K562 (cell line): Measurements from ENCODE around the gene CUL4B. TPM values are rescaled to one million over a fixed set of nuclear protein-coding genes. Genes with fewer than 3 reads are reported as not detected.

Source experiments
- ARID1B ChIP-seq: fragments of 450-650 bp; IDR thresholded peaks from 2 replicates; pipeline ENCODE4 v1.6.1; 2016; ENCODE audit warnings: antibody characterized with exemption, mild to moderate bottlenecking, inconsistent platforms
- BRCA1 ChIP-seq, 2 experiments: fragments of 450-650 bp in 1 of 2; sonication (generic) in 1 of 2; formaldehyde crosslinking in 1 of 2; IDR thresholded peaks; 2 replicates each; pipeline versions ENCODE4 v1.5.0 to v1.6.1; 2017 to 2020; ENCODE audit warnings: mild to moderate bottlenecking in 1 of 2, missing genetic modification reagents in 1 of 2
- KLF13 ChIP-seq: fragments of 450-650 bp; IDR thresholded peaks from 2 replicates; pipeline ENCODE4 v1.6.1; 2016; ENCODE audit warnings: missing genetic modification characterization, low read depth, mild to moderate bottlenecking, missing compliant biosample characterization, moderate library complexity, borderline replicate concordance
- LARP7 ChIP-seq: fragments of 450-650 bp; IDR thresholded peaks from 2 replicates; pipeline ENCODE4 v1.6.1; 2016
- MXI1 ChIP-seq: IDR thresholded peaks from 2 replicates; pipeline ENCODE4 v1.6.1; 2011; ENCODE audit warnings: low read depth, mild to moderate bottlenecking, improper control_type of control experiment, low read length
- MYC ChIP-seq, 2 experiments: fragments of 250-450 bp in 1 of 2; sonication (Bioruptor Pico) in 1 of 2; IDR thresholded peaks; 2 replicates each; pipeline versions ENCODE4 v1.5.1 to v1.6.1; 2012 to 2021; ENCODE audit warnings: low read depth in 2 of 2, borderline replicate concordance in 1 of 2, improper control_type of control experiment in 1 of 2, low read length in 1 of 2, mild to moderate bottlenecking in 1 of 2, moderate library complexity in 1 of 2
- NCOA4 ChIP-seq: fragments of 450-650 bp; IDR thresholded peaks from 2 replicates; pipeline ENCODE4 v1.6.1; 2018; ENCODE audit warnings: mild to moderate bottlenecking; ENCODE audit not compliant: partially characterized antibody
- NCOR1 ChIP-seq: fragments of 450-650 bp; IDR thresholded peaks from 2 replicates; pipeline ENCODE4 v1.6.1; 2016; ENCODE audit warnings: mild to moderate bottlenecking, moderate library complexity
- NRF1 ChIP-seq, 2 experiments: fragments of 450-650 bp; IDR thresholded peaks in 1 of 2; conservative IDR thresholded peaks in 1 of 2; 2 replicates each; pipeline ENCODE4 v1.6.1; 2014; ENCODE audit warnings: mild to moderate bottlenecking in 2 of 2
- RBFOX2 ChIP-seq: fragments of 200-400 bp; formaldehyde crosslinking; IDR thresholded peaks from 2 replicates; pipeline ENCODE4 v1.6.1; 2017; ENCODE audit warnings: low read depth, mild to moderate bottlenecking, low read length, moderate library complexity
- RHOXF2B ChIP-seq: fragments of 250-450 bp; sonication (Bioruptor Pico); conservative IDR thresholded peaks from 2 replicates; pipeline ENCODE4 v1.5.1; 2021
- SRF ChIP-seq, 2 experiments: fragments of 250-450, 450-650 bp in 1 of 2; sonication (Bioruptor Pico) in 1 of 2; sonication (generic) in 1 of 2; formaldehyde crosslinking; IDR thresholded peaks; 2 replicates each; pipeline versions ENCODE4 v1.5.0 to v1.5.1; 2020 to 2022; ENCODE audit warnings: mild to moderate bottlenecking in 1 of 2, missing genetic modification reagents in 1 of 2
- ZBTB40 ChIP-seq, 2 experiments: fragments of 450-650 bp in 1 of 2; sonication (generic) in 1 of 2; formaldehyde crosslinking in 1 of 2; IDR thresholded peaks; 2 replicates each; pipeline versions ENCODE4 v1.7.1 to v1.9.0; 2016 to 2022; ENCODE audit warnings: inconsistent platforms in 1 of 2, mild to moderate bottlenecking in 1 of 2, missing genetic modification reagents in 1 of 2
- ZBTB7A ChIP-seq: IDR thresholded peaks from 2 replicates; pipeline ENCODE4 v1.6.1; 2011; ENCODE audit warnings: low read depth, mild to moderate bottlenecking, low read length, moderate library complexity, borderline replicate concordance; ENCODE audit not compliant: control insufficient read depth
- polyA plus RNA-seq, 8 experiments: library from polyadenylated mRNA; depleted of rRNA in 4 of 8; stranded (reverse) in 5 of 8; unstranded in 3 of 8; fragments of >200 nt; fragmentation: Nextera tagmentation in 2 of 8; fragmentation: Illumina TruSeq in 1 of 8; extraction: Ambion mirVana in 2 of 8; extraction: Trizol in 1 of 8; gene quantifications; 2 replicates each; pipeline versions ENCODE4 v1.2.1 to v1.2.3, GENCODE V29; 2011 to 2014; ENCODE audit warnings: inconsistent platforms in 1 of 8, missing spikeins in 1 of 8
- total RNA-seq, 7 experiments: library from RNA; depleted of rRNA in 6 of 7; stranded (reverse); fragments of >200 nt in 6 of 7; fragmentation: Illumina TruSeq in 2 of 7; extraction: Trizol in 2 of 7; gene quantifications; 2 replicates each; pipeline versions ENCODE4 v1.2.1 to v1.2.3, GENCODE V29; 2011 to 2021; ENCODE audit warnings: low replicate concordance in 1 of 7
- TF ChIP-seq, protein P1 (sequence below): sonication (generic); formaldehyde crosslinking; IDR thresholded peaks from 2 replicates; pipeline ENCODE4 v1.8.1; 2023; ENCODE audit warnings: mild to moderate bottlenecking, missing genetic modification reagents

The CUL4B gene
- total and polyA plus RNA-seq, 9 of the 15 experiments (the other 6 are each of a cell fraction or from before 2014, with no cell fraction given), result 15.0 to 41.7 (median 37.5) TPM

GRCh38 chrX:120560405-120560841 is 339 bp downstream of the CUL4B start (continued):
- TF ChIP-seq LARP7, result 0 out of 2 replicates have a peak, but pooled peaks have one; percentile 67
- no peak for TF ChIP-seq RBFOX2
- no peak for TF ChIP-seq SRF (CRISPR knock-in tag; IDR thresholded peaks at IDR 0.05)
- TF ChIP-seq ZBTB7A, result no peak
- TF ChIP-seq MYC (IDR thresholded peaks at IDR 0.05; ENCODE audit: low read depth, low read length), result no peak
- TF ChIP-seq MYC (CRISPR knock-in tag; IDR thresholded peaks at IDR 0.05; ENCODE audit: borderline replicate concordance, low read depth), result no peak
- no peak for TF ChIP-seq NCOR1
- no peak for TF ChIP-seq NCOA4
- TF ChIP-seq, protein P1, sequence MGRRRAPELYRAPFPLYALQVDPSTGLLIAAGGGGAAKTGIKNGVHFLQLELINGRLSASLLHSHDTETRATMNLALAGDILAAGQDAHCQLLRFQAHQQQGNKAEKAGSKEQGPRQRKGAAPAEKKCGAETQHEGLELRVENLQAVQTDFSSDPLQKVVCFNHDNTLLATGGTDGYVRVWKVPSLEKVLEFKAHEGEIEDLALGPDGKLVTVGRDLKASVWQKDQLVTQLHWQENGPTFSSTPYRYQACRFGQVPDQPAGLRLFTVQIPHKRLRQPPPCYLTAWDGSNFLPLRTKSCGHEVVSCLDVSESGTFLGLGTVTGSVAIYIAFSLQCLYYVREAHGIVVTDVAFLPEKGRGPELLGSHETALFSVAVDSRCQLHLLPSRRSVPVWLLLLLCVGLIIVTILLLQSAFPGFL (CRISPR knock-in tag), result no peak
- peak; percentile 31; the same call in 1 of the 2 replicates for TF ChIP-seq KLF13 (tag)
- no peak for TF ChIP-seq ARID1B
- no peak for TF ChIP-seq RHOXF2B
- TF ChIP-seq ZBTB40 (IDR thresholded peaks at IDR 0.05), result no peak
- no peak for TF ChIP-seq ZBTB40 (CRISPR knock-in tag; IDR thresholded peaks at IDR 0.05)
- TF ChIP-seq BRCA1 (IDR thresholded peaks at IDR 0.05), result no peak
- no peak for TF ChIP-seq BRCA1 (CRISPR knock-in tag; IDR thresholded peaks at IDR 0.05)
- TF ChIP-seq MXI1, result no peak
- TF ChIP-seq NRF1 (conservative IDR thresholded peaks at IDR 0.05 in 1 of 2, IDR thresholded peaks at IDR 0.05 in 1 of 2), result 0 out of 4 replicates have a peak, but pooled peaks of 1 of the 2 experiments have one; percentile 3
